PC-9 (cell line): ENCODE data around the gene MYH14. TPM values are rescaled to one million over a fixed set of nuclear protein-coding genes. Genes with fewer than 3 reads are reported as not detected.
"Not testable (repeated sequence)": the region's sequence is repeated elsewhere in the genome, so short reads cannot be mapped to it uniquely, and the experiment has no call there.

Source experiments
- BruUV-seq: library from RNA; stranded (reverse); fragments of 400-500 nt; replicated peaks from 2 replicates; lab custom pipeline; 2021; lab: Mats Ljungman, UMichigan
- CTCF ChIA-PET: fragments of 300-600 bp; sonication (Branson Sonifier 250); formaldehyde crosslinking; loops from one replicate; lab custom pipeline; 2022; ENCODE audit warnings: antibody characterized with exemption; lab: Charles Lee
- POLR2A ChIA-PET: fragments of 300-600 bp; sonication (Branson Sonifier 250); formaldehyde crosslinking; loops from one replicate; lab custom pipeline; 2022; ENCODE audit warnings: antibody characterized with exemption; ENCODE audit not compliant: unreplicated experiment; lab: Charles Lee
- DNase-seq, 2 experiments: peaks; one replicate each; pipeline versions ENCODE4 v3.0.0 to v3.0.0-alpha.2; 2015 to 2022; ENCODE audit warnings: mixed read lengths in 1 of 2
- H2AFZ ChIP-seq: fragments of 200-600 bp; sonication (generic); 2 replicates; pipeline ENCODE4 v1.8.1; 2017; ENCODE audit warnings: antibody characterized with exemption
- H3F3A ChIP-seq: fragments of 200-600 bp; sonication (generic); 2 replicates; pipeline ENCODE4 v1.8.1; 2017; ENCODE audit warnings: antibody characterized with exemption, mild to moderate bottlenecking, low read depth; ENCODE audit not compliant: insufficient read depth
- H3K27ac ChIP-seq: fragments of 200-600 bp; sonication (generic); 2 replicates; pipeline ENCODE4 v1.6.1; 2016; ENCODE audit warnings: mixed run types
- H3K27me3 ChIP-seq: fragments of 200-600 bp; sonication (generic); 2 replicates; pipeline ENCODE4 v1.6.1; 2016; ENCODE audit warnings: low read depth, mixed run types; ENCODE audit not compliant: insufficient read depth
- H3K36me3 ChIP-seq: fragments of 200-600 bp; sonication (generic); 2 replicates; pipeline ENCODE4 v1.6.1; 2016; ENCODE audit warnings: low read depth, mixed run types
- H3K4me1 ChIP-seq: fragments of 200-600 bp; sonication (generic); replicated peaks from 2 replicates; pipeline ENCODE4 v1.6.1; 2016; ENCODE audit warnings: mixed run types; ENCODE audit not compliant: insufficient read depth
- H3K4me2 ChIP-seq: fragments of 200-600 bp; sonication (generic); 2 replicates; pipeline ENCODE4 v1.6.1; 2017; ENCODE audit warnings: mixed run types
- H3K4me3 ChIP-seq: fragments of 200-600 bp; sonication (generic); 2 replicates; pipeline ENCODE4 v1.6.1; 2016; ENCODE audit warnings: mixed run types
- H3K79me2 ChIP-seq: fragments of 200-600 bp; sonication (generic); 2 replicates; pipeline ENCODE4 v1.6.1; 2017; ENCODE audit warnings: low read depth, mixed run types
- H3K9me2 ChIP-seq: fragments of 200-600 bp; sonication (generic); 2 replicates; pipeline ENCODE4 v1.8.1; 2017; ENCODE audit warnings: mild to moderate bottlenecking; ENCODE audit not compliant: insufficient read depth
- H3K9me3 ChIP-seq: fragments of 200-600 bp; sonication (generic); 2 replicates; pipeline ENCODE4 v1.8.1; 2016; ENCODE audit warnings: low read depth; ENCODE audit not compliant: insufficient read depth
- H4K20me1 ChIP-seq: fragments of 200-600 bp; sonication (generic); 2 replicates; pipeline ENCODE4 v1.8.1; 2017; ENCODE audit not compliant: insufficient read depth
- CTCF ChIP-seq: fragments of 200-600 bp; sonication (generic); conservative IDR thresholded peaks from 2 replicates; pipeline ENCODE4 v1.6.1; 2017; ENCODE audit warnings: mixed run types, antibody characterized with exemption, mild to moderate bottlenecking, moderate library complexity
- EZH2 ChIP-seq: fragments of 200-600 bp; sonication (generic); IDR thresholded peaks from 2 replicates; pipeline ENCODE4 v1.8.0; 2017; ENCODE audit warnings: antibody characterized with exemption, low read depth
- intact Hi-C: fragments of 100-400 bp; cut with micrococcal nuclease; formaldehyde crosslinking; loops from one replicate; pipeline ENCODE4 v1.10.0; 2022; ENCODE audit not compliant: unreplicated experiment
- total RNA-seq: library from RNA; stranded (reverse); gene quantifications from 2 replicates; pipeline ENCODE4 v1.2.3, GENCODE V29; 2021

MYH14 gene
- total RNA-seq, 1 experiment from 2014 or later = 115 TPM

GRCh38 chr19:50224986-50225747, 21.7 kb downstream of the MYH14 start:
- no peaks in the 10 kb centered on the region for H3K79me2 ChIP-seq
- H3K27me3 ChIP-seq = no peaks in the 10 kb centered on the region
- no peak overlapping the region for H2AFZ ChIP-seq
- H3K27ac ChIP-seq = no peak overlapping the region
- H3K4me3 ChIP-seq = no peak overlapping the region
- H4K20me1 ChIP-seq = 0 out of 2 replicates have a peak, but pooled peaks cover 7% of the 10 kb centered on the region
- DNase-seq = no peak
- no peaks in the 10 kb centered on the region for H3K4me1 ChIP-seq
- CTCF ChIA-PET = no interaction called here
- peaks cover 26% of the 10 kb centered on the region; the same call in 1 of the 2 replicates for H3K36me3 ChIP-seq
- BruUV-seq = no TSS peak
- POLR2A ChIA-PET = no interaction called here
- no peak for TF ChIP-seq CTCF
- TF ChIP-seq EZH2 = no peak
- H3F3A ChIP-seq = no peaks in the 10 kb centered on the region
- intact Hi-C loops = no loop called here
- no peaks in the 10 kb centered on the region for H3K9me2 ChIP-seq
- H3K4me2 ChIP-seq = no peak overlapping the region
- no peaks in the 10 kb centered on the region for H3K9me3 ChIP-seq

- Histone ChIP-seq H3K27ac (no peak overlapping the region), H3F3A (no peaks in the 10 kb centered on the region), H3K27me3 (no peaks in the 10 kb centered on the region), H3K9me3 (no peaks in the 10 kb centered on the region), H3K79me2 (no peaks in the 10 kb centered on the region), H3K9me2 (no peaks in the 10 kb centered on the region), H3K36me3 (peaks cover 21% of the 10 kb centered on the region; the same call in 1 of the 2 replicates), H3K4me3 (no peak overlapping the region), H3K4me1 (no peaks in the 10 kb centered on the region), H2AFZ (no peak overlapping the region), H3K4me2 (no peak overlapping the region), H4K20me1 (no peaks in the 10 kb centered on the region)
- TF ChIP-seq CTCF (no peak), EZH2 (no peak)
- CTCF ChIA-PET = no interaction called here
- POLR2A ChIA-PET = no interaction called here
- no peak for DNase-seq
- no TSS peak for BruUV-seq
- intact Hi-C loops = no loop called here
Measured at GRCh38 chr19:50226536-50226935, 23.1 kb downstream of the MYH14 start.

GRCh38 chr19:50228153-50228552, 24.7 kb downstream of the MYH14 start:
- POLR2A ChIA-PET = interaction anchor here (0.5 kb wide), 1 partner anchor 92 kb away, joined by 5 read pairs; no protein-coding TSS in a partner anchor
- H3K27me3 ChIP-seq, intact Hi-C loops, H4K20me1 ChIP-seq, H2AFZ ChIP-seq, H3K9me2 ChIP-seq, H3K79me2 ChIP-seq, BruUV-seq, H3F3A ChIP-seq, H3K27ac ChIP-seq, H3K4me3 ChIP-seq, DNase-seq, H3K4me1 ChIP-seq, H3K4me2 ChIP-seq, H3K9me3 ChIP-seq, CTCF ChIA-PET: not testable (repeated sequence)
- peaks cover 17% of the 10 kb centered on the region; the same call in 1 of the 2 replicates for H3K36me3 ChIP-seq
